Stimulated activated CD8-positive, alpha-beta memory T cell treated with anti-CD3 and anti-CD28 coated beads, Interleukin-7, amount 100 ng/mL, for 1 hour (primary cell): Measurements from ENCODE around the gene SLC27A1.
"Not testable (repeated sequence)": the region's sequence is repeated elsewhere in the genome, so short reads cannot be mapped to it uniquely, and the experiment has no call there.

Experiments
- DNase-seq, 2 donors: peaks; one replicate each; pipeline ENCODE4 v3.0.0-alpha.2; 2020; ENCODE audit warnings: low read depth in 2 of 2

The SLC27A1 gene

DNA sequence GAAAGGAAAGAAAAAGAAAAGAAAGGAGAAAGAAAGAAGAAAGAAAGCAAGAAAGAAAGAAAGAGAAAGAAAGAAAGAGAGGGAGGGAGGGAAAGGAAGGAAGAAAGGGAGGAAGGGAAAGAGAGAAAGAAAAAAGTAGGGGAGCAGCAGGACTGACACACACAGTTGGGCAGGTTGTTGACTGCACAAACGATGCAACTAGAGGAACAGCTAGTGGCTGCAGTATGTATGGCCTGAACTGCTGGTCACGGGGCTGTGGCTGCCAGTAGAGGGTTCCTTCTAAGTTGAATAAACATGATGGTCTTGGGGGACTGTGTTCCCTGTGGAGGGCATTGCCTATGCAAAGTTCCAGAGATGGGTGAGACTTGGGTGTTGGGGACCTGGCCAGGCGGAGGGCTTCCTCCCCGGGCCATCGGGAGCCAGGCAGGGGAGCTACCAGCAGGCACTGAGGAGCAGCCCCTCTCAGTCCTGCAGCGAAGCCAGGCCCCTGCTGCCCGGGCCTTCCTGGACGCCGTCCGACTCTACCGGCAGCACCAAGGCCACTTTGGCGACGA is 68.4 kb downstream of the SLC27A1 start:
- DNase-seq, result no peak

DNA sequence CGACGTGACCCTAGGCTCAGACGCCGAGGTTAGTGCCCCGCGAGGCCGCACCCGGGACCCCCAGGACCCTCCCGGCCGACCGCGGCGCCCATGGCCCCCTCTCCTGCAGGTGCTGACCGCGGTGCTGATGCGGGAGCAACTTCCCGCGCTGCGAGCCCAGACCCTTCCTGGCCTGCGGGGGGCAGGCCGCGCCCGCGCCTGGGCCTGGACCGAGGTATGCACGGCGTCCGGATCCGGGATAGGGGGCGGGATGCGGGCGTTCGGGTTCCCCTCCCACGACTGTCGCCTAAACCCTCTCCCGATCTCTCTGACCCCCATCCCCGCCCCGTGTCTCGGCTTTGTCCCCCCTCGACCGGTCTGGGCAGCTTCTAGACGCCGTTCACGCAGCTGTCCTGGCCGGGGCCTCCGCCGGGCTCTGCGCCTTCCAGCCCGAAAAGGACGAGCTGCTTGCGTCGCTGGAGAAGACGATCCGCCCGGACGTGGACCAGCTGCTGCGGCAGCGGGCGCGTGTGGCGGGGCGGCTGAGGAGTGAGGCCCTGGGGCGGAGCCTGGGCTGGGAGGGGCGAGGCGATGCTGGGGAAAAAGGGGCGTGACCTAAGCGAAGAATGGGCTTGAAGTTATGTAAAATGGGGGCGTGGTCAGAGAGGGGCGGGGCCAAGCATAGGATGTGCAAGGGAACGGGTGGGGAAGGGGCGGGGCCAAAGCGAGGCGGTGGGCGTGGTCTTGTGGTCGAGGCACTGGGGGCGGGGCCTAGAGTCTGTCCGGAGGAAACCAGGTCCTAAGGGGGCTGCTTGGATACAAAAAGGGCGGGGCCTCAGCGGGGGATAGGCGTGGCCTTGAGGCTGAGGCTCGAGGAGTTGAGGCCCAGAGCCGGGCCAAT is 69.2 kb downstream of the SLC27A1 start:
- DNase-seq, result peak; percentile 89 to 92

DNA sequence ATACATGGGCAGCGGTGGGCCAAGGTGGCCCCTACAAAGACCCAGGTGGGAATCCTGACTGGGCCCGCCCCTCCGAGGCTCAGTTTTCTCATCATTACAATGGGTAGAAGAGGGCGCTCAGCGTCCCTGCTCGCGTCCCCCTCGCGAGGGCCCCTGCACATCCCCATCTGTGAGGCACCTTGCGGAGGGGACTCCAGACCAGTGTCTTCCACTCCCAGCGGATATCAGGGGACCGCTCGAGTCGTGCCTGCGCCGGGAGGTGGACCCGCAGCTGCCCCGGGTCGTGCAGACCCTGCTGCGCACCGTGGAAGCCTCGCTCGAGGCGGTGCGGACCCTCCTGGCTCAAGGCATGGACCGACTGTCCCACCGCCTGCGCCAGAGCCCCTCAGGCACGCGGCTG is 69.8 kb downstream of the SLC27A1 start:
- no peak for DNase-seq

DNA sequence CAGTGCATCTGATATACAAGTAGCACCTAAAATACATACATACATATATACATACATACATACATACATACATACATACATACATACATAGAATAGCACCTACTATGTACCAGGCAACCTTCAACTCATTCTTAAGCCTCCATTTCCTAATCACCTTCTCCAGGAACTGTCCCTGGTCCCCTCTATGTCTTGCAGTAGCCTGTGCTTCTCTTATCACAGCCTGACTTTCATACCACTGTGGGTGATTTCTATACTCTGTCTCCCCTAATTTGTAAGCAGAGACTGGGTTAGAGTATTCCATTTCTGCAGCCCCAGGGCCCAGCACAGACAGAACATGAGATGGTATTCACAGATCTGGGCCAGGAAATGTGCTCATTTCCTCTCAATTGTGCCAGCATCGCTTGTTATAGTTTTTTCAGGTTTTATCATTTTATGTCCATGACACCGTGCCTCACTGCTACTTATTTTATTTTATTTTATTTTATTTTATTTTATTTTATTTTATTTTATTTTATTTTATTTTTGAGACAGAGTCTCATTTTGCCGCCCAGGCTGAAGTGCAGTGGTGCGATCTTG is 70.9 kb downstream of the SLC27A1 start:
- no peak for DNase-seq

DNA sequence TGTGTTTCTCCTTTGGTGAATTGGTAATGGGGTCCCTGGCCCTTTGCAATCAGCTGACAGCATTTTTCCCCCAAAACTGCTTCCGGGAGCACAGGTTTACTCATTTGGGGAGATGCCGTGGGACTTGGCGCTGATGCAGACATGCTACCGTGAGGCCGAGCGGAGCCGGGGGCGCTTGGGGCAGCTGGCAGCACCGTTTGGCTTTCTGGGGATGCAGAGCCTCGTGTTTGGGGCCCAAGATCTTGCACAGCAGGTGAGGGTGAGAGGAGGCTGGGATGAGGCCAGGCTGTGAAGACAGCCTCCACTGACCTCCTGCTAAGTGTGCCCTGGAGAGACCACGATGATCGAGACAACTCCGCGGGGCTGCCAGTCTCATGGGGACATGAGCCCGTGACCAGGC is 71.7 kb downstream of the SLC27A1 start:
- no peak for DNase-seq

DNA sequence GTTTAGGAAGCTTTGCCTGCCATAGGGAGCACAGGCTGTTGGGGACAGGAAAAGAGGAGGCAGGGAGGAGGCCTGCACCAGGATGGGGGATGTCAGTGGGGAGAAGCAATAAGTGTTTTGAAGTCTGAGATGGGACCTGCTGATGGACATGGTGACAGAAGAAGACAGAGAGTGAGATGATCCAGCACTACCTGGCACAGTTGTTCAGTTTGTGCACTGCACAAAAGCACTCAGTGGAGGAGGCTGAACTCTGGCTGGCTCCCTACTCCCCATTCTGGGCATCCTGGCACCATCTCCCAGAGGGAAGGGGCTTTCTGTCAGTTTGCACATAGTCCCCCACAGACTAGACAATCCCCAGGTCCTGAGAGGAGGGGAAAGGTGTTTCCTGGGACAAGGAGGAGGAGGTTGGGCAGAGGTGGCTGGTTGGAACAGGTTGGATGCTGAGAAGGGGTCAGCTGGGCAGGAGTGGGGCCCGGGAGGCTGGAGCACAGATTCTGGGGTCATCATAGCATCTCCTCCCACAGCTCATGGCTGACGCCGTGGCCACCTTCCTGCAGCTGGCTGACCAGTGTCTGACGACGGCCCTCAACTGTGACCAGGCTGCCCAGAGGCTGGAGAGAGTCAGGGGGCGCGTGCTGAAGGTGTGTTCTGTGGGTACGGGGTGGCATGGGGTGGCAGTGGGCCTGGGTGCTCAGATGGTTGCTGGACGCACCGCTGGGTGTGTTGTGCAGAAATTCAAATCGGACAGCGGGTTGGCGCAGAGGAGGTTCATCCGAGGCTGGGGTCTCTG is 72.7 kb downstream of the SLC27A1 start:
- no peak for DNase-seq

DNA sequence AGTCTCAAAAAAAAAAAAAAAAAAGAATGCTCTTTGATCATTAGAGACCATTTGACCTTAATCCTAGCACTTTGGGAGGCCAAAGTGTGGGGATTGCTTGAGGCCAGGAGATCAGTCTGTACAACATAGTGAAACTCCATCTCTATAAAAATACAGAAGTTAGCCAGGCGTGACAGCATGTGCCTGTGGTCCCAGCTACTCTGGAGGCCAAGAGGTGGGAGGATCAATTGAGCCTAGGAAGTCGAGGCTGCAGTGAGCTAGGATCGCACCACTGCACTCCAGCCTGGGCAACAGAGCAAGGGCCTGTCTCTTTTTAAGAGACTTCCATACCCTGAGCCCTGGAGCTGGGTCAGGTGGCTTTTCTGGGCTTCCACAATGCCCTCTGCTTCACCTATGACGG is 73.7 kb downstream of the SLC27A1 start:
- no peak for DNase-seq

DNA sequence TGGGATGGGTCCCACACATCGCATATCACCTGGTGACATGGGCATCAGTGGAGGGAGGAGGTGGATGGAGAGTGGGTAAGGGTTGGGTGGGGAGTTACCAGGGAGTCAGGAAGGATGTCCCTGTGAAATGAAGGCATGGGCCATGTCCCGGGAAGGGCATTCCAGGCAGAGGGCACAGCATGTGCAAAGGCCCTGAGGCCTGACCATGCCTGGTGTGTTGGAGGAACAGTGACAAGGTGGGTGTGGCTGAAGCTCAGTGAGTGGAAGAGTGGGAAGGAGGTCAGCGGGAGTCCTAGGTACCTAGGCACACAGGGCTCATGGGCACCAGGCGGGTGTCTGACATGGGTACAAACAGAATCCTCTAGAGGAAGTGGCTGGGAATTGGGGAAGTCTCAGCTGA is 74.1 kb downstream of the SLC27A1 start:
- no peak for DNase-seq

DNA sequence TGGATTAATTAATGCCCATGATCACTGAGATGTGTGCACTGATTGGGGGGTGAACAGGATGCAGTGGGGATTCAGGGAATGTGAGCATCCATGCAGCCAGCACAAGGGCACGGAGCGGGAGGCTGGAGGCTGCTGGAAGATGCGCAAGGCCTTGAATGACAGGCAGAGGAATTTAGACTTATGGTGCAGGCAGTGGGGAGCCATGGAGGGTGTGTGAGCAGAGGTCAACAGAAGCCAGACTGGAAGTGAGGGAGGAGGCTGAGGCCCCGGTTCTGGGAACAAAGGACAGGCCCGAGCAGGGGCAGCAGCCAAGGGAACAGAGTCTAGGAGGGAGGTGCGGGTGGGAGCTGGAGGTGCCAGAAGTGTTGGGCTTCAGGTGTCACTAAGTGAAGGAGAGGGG is 77.8 kb downstream of the SLC27A1 start:
- no peak for DNase-seq

DNA sequence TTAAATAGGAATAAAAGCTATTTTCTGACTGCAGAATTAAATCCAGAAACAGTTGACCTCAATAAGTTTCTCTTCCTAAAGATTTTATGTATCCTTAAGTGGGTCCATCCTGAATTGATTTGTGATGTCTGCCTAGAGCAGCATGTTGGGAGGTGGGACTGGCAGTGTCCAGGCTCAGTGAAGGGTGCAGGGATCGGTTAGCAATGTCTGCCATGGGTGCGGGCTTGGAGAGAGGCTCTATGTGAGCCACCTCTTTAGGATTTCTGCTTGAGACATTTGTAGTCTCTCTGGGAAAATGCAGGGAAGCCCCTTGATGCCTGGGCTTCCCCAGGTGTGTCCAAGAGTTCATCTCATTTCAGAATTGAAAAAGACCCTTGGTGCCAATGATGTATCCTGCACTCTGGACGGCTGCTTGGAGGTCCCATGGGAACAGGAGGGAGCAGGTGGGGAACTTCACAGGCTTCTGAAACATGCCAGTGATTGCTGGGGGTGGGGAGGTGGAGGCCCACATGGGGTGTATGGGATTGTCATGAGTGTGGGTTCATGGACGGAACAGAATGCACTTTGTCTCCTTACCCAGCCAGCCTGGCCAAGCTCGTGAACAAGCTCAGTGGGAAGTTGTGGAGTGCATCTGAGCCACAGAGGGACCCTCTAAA is 78.9 kb downstream of the SLC27A1 start:
- no peak for DNase-seq

DNA sequence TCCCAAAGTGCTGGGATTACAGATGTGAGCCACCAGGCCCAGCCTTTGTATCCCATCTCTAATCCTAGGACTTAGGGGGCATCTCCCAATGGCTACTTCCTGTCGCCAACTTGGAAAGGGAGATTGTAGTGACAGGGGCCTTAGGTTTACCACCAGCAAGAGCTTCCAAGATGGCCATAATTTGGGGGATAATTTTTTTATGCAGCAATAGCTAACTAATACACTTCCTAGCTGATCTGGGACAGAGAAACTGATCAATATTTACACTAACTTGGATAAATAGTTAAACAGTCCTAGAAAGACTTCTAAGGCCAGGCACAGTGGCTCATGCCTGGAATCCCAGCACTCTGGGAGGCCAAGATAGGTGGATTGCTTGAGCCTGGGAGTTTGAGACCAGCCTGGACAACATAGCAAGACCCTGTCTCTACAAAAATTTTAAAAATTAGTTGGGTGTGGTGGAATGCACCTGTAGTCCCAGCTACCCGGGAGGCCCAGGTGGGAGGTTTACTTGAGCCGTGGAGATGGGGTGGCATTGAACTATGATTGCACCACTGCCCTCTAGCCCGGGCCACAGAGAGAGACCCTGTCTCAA is 79.8 kb downstream of the SLC27A1 start:
- DNase-seq, result no peak

DNA sequence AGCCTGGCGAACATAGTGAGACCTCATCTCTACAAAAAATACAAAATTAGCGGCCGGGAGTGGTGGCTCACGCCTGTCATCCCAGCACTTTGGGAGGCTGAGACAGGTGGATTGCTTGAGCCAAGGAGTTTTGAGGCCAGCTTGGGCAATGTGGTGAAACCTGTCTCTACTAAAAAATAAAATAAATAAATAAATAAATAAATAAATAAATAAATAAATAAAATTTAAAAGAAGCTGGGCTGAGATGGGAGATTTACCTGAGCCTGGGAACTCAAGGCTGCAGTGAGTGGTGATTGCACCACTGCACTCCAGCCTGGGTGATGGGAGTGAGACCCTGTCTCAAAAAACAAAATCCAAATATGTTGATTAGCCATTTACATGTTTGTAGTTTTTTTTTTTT is 82.4 kb downstream of the SLC27A1 start:
- DNase-seq, result not testable (repeated sequence)

DNA sequence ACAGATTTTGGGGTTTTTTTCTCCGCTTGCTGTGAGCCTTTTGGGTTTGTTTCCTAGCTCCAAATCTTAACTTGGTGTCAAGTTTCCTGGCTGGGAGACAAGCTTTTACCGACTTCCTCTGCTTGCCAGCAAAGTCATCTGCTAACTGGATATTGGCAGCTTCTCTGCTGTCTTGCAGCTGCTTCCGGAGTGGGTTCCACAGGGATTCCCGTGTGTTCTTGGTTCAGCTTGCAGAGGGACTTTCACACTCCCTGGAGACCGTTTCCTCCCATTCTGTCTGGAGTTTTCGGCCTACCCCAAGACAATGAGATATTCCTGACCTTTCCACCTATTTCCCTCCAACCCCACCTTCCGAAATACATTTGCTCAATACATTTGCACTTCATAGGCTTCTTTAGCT is 82.9 kb downstream of the SLC27A1 start:
- DNase-seq, result no peak

DNA sequence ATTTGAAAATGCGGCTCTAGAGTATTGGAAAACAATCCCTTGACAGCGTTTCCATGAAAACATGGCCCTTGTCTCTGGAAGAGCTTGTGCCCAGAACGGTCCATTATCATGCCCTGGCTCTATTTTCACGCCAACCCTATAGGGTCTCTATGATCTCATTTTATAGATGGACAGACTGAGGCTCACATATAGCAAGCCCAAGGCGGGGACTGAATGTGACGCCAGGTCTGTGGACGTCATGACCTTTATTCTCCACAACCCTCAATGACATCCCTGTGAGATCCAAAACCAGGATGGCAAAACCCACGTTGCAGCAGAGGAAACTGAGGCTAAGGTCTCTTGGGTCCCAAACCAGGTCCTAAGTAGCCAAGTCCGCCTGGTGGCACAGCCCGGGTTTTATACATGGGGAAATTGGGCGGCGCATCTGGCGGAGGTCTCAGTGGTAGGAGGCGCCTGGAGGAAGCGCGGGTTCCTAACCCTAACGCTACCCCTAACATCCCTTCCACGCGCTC is 84.7 kb downstream of the SLC27A1 start:
- DNase-seq, result no peak

DNA sequence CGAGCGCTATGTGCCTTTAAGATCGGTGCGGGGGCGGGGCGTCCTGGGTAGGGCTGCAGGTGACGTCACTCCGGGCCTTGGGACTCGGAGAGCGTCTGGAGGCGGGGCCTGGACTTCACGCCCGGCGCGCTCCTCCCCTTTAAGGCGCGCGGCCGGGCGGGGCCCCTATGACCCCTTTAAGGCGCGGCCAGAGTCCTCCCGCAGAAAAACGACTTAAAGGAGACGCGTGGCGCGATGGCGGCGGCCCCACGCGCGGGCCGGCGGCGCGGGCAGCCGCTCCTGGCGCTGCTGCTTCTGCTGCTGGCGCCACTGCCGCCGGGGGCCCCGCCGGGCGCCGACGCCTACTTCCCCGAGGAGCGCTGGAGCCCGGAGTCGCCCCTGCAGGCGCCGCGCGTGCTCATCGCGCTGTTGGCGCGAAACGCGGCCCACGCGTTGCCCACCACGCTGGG is 85.2 kb downstream of the SLC27A1 start, which contains the start of gene COLGALT1:
Gene COLGALT1 (plus strand): TSS at position 170 of the 449 bp plus-strand sequence. CDS start 65 bp downstream, at position 235.
- peak; percentile 93 to 97 for DNase-seq
